ENCODE data around the gene SLC22A5. TPM values are rescaled to one million over a fixed set of nuclear protein-coding genes. Genes with fewer than 3 reads are reported as not detected.

SLC22A5 gene
- total RNA-seq, 1 donor from 2014 or later, result 14.7 TPM

- H3K4me1 Mint-ChIP-seq (ENCODE audit: low read depth), result peaks cover 19% of the 10 kb centered on the region
- peak overlapping the region; percentile 82 for H3K4me3 Mint-ChIP-seq (ENCODE audit: low read depth)
- no peak for TF ChIP-seq CTCF (IDR thresholded peaks at IDR 0.05; ENCODE audit: unreplicated experiment)
- DNase-seq (ENCODE audit: low spot score, unreplicated experiment), result no peak
- H3K27me3 Mint-ChIP-seq, result no peaks in the 10 kb centered on the region
- no peaks in the 10 kb centered on the region for H3K36me3 Mint-ChIP-seq (ENCODE audit: insufficient read depth)
- no peaks in the 10 kb centered on the region for H3K9me3 Mint-ChIP-seq (ENCODE audit: low read depth)
- H3K27ac Mint-ChIP-seq, result no peak overlapping the region
These were observed 2.1 kb downstream of the SLC22A5 start for GRCh38 chr5:132371603-132371994.

GRCh38 chr5:132372127-132372526, 2.6 kb downstream of the SLC22A5 start:
- H3K27me3 Mint-ChIP-seq, result no peaks in the 10 kb centered on the region
- no peak for TF ChIP-seq CTCF (IDR thresholded peaks at IDR 0.05; ENCODE audit: unreplicated experiment)
- H3K9me3 Mint-ChIP-seq (ENCODE audit: low read depth), result no peaks in the 10 kb centered on the region
- DNase-seq (ENCODE audit: low spot score, unreplicated experiment), result no peak
- peaks cover 19% of the 10 kb centered on the region for H3K4me1 Mint-ChIP-seq (ENCODE audit: low read depth)
- H3K4me3 Mint-ChIP-seq (ENCODE audit: low read depth), result no peak overlapping the region
- no peaks in the 10 kb centered on the region for H3K36me3 Mint-ChIP-seq (ENCODE audit: insufficient read depth)
- no peak overlapping the region for H3K27ac Mint-ChIP-seq

- no peak for TF ChIP-seq CTCF (IDR thresholded peaks at IDR 0.05; ENCODE audit: unreplicated experiment)
- H3K27ac Mint-ChIP-seq, result no peak overlapping the region
- no peak overlapping the region for H3K4me3 Mint-ChIP-seq (ENCODE audit: low read depth)
- DNase-seq (ENCODE audit: low spot score, unreplicated experiment), result no peak
- H3K9me3 Mint-ChIP-seq (ENCODE audit: low read depth), result no peaks in the 10 kb centered on the region
- H3K4me1 Mint-ChIP-seq (ENCODE audit: low read depth), result peaks cover 18% of the 10 kb centered on the region
- no peaks in the 10 kb centered on the region for H3K27me3 Mint-ChIP-seq
- no peaks in the 10 kb centered on the region for H3K36me3 Mint-ChIP-seq (ENCODE audit: insufficient read depth)
These were observed 3.0 kb downstream of the SLC22A5 start for GRCh38 chr5:132372542-132372941.

GRCh38 chr5:132375957-132376356, 6.4 kb downstream of the SLC22A5 start:
- H3K36me3 Mint-ChIP-seq (ENCODE audit: insufficient read depth), result peaks cover 2% of the 10 kb centered on the region
- no peak for TF ChIP-seq CTCF (IDR thresholded peaks at IDR 0.05; ENCODE audit: unreplicated experiment)
- no peak overlapping the region for H3K4me3 Mint-ChIP-seq (ENCODE audit: low read depth)
- H3K4me1 Mint-ChIP-seq (ENCODE audit: low read depth), result peaks cover 11% of the 10 kb centered on the region
- no peaks in the 10 kb centered on the region for H3K9me3 Mint-ChIP-seq (ENCODE audit: low read depth)
- no peak overlapping the region for H3K27ac Mint-ChIP-seq
- H3K27me3 Mint-ChIP-seq, result no peaks in the 10 kb centered on the region
- no peak for DNase-seq (ENCODE audit: low spot score, unreplicated experiment)

- Mint-ChIP-seq H3K27ac (peak overlapping the region; percentile 56), H3K27me3 (no peaks in the 10 kb centered on the region), H3K4me3 (ENCODE audit: low read depth) (no peak overlapping the region), H3K4me1 (ENCODE audit: low read depth) (peaks cover 11% of the 10 kb centered on the region), H3K9me3 (ENCODE audit: low read depth) (no peaks in the 10 kb centered on the region), H3K36me3 (ENCODE audit: insufficient read depth) (peaks cover 2% of the 10 kb centered on the region)
- no peak for DNase-seq (ENCODE audit: low spot score, unreplicated experiment)
- no peak for TF ChIP-seq CTCF (IDR thresholded peaks at IDR 0.05; ENCODE audit: unreplicated experiment)
These were observed 7.5 kb downstream of the SLC22A5 start for GRCh38 chr5:132376694-132377641.
